ENCODE results near the gene CGGBP1.

Gene CGGBP1

GRCh38 chr3:88013592-88013991, 45.2 kb downstream of the CGGBP1 start:
- TF ChIP-seq CREB5 (CRISPR knock-in tag; IDR thresholded peaks at IDR 0.05; ENCODE audit: low read depth) (no peak), ZFP30 (CRISPR knock-in tag; IDR thresholded peaks at IDR 0.05) (no peak), ZC3H10 (CRISPR knock-in tag; IDR thresholded peaks at IDR 0.05) (no peak), ESRRG (CRISPR knock-in tag; IDR thresholded peaks at IDR 0.05) (no peak)

GRCh38 chr3:88010810-88011209, 48.0 kb downstream of the CGGBP1 start:
- TF ChIP-seq CSRNP3 (CRISPR knock-in tag; IDR thresholded peaks at IDR 0.05), result no peak
- TF ChIP-seq BACH2 (CRISPR knock-in tag; IDR thresholded peaks at IDR 0.05; ENCODE audit: borderline replicate concordance), result no peak
- TF ChIP-seq ARNTL (CRISPR knock-in tag; IDR thresholded peaks at IDR 0.05; ENCODE audit: borderline replicate concordance, low read depth), result no peak
- TF ChIP-seq ZFP3 (CRISPR knock-in tag; IDR thresholded peaks at IDR 0.05), result no peak
- no peak for TF ChIP-seq POU6F1 (CRISPR knock-in tag; IDR thresholded peaks at IDR 0.05; ENCODE audit: borderline replicate concordance, low read depth)
- TF ChIP-seq ZNF565 (CRISPR knock-in tag; conservative IDR thresholded peaks at IDR 0.05; ENCODE audit: low read depth), result no peak
- no peak for TF ChIP-seq ESRRG (CRISPR knock-in tag; IDR thresholded peaks at IDR 0.05)
- no peak for TF ChIP-seq ZFP30 (CRISPR knock-in tag; IDR thresholded peaks at IDR 0.05)
- no peak for TF ChIP-seq GLIS3 (CRISPR knock-in tag; IDR thresholded peaks at IDR 0.05)
- TF ChIP-seq ZNF8 (CRISPR knock-in tag; IDR thresholded peaks at IDR 0.05), result no peak
- TF ChIP-seq CSDC2 (CRISPR knock-in tag; IDR thresholded peaks at IDR 0.05), result no peak
- TF ChIP-seq TSHZ2 (CRISPR knock-in tag; IDR thresholded peaks at IDR 0.05), result no peak
- TF ChIP-seq CREB5 (CRISPR knock-in tag; IDR thresholded peaks at IDR 0.05; ENCODE audit: low read depth), result no peak
- TF ChIP-seq ISL1 (CRISPR knock-in tag; IDR thresholded peaks at IDR 0.05), result no peak
- TF ChIP-seq TOX (CRISPR knock-in tag; IDR thresholded peaks at IDR 0.05; ENCODE audit: borderline replicate concordance), result no peak
- no peak for TF ChIP-seq PPARA (CRISPR knock-in tag; IDR thresholded peaks at IDR 0.05; ENCODE audit: borderline replicate concordance)
- no peak for TF ChIP-seq SNAI2 (CRISPR knock-in tag; IDR thresholded peaks at IDR 0.05)
- no peak for TF ChIP-seq OSR1 (CRISPR knock-in tag; IDR thresholded peaks at IDR 0.05)
- TF ChIP-seq ZNF70 (CRISPR knock-in tag; IDR thresholded peaks at IDR 0.05), result no peak
- no peak for ATAC-seq

More at GRCh38 chr3:88013592-88013991, 45.2 kb downstream of the CGGBP1 start:
- no peak for ATAC-seq

GRCh38 chr3:88009066-88009465, 49.7 kb downstream of the CGGBP1 start:
- no peak for TF ChIP-seq PPARA (CRISPR knock-in tag; IDR thresholded peaks at IDR 0.05; ENCODE audit: borderline replicate concordance)
- TF ChIP-seq ESRRG (CRISPR knock-in tag; IDR thresholded peaks at IDR 0.05), result no peak
- no peak for TF ChIP-seq ZNF70 (CRISPR knock-in tag; IDR thresholded peaks at IDR 0.05)
- no peak for TF ChIP-seq RARB (CRISPR knock-in tag; IDR thresholded peaks at IDR 0.05)
- no peak for ATAC-seq

GRCh38 chr3:88005066-88005465, 53.7 kb downstream of the CGGBP1 start:
- peak; percentile 79 for ATAC-seq
- no peak for TF ChIP-seq TCF4 (CRISPR knock-in tag; IDR thresholded peaks at IDR 0.05; ENCODE audit: borderline replicate concordance)
- TF ChIP-seq OSR1 (CRISPR knock-in tag; IDR thresholded peaks at IDR 0.05), result no peak
- no peak for TF ChIP-seq GLIS3 (CRISPR knock-in tag; IDR thresholded peaks at IDR 0.05)
- TF ChIP-seq ZNF70 (CRISPR knock-in tag; IDR thresholded peaks at IDR 0.05), result no peak
- TF ChIP-seq SNAI2 (CRISPR knock-in tag; IDR thresholded peaks at IDR 0.05), result no peak
- no peak for TF ChIP-seq CREB5 (CRISPR knock-in tag; IDR thresholded peaks at IDR 0.05; ENCODE audit: low read depth)
- TF ChIP-seq CSRNP3 (CRISPR knock-in tag; IDR thresholded peaks at IDR 0.05), result no peak
- no peak for TF ChIP-seq ARNTL (CRISPR knock-in tag; IDR thresholded peaks at IDR 0.05; ENCODE audit: borderline replicate concordance, low read depth)
- no peak for TF ChIP-seq BACH2 (CRISPR knock-in tag; IDR thresholded peaks at IDR 0.05; ENCODE audit: borderline replicate concordance)
- TF ChIP-seq ESRRG (CRISPR knock-in tag; IDR thresholded peaks at IDR 0.05), result no peak
- no peak for TF ChIP-seq PPARA (CRISPR knock-in tag; IDR thresholded peaks at IDR 0.05; ENCODE audit: borderline replicate concordance)
